Spleen (tissue), 11 donors: ENCODE data around the gene RAB1A. TPM values are rescaled to one million over a fixed set of nuclear protein-coding genes. Genes with fewer than 3 reads are reported as not detected.

Experiments
- DNase-seq: peaks from one replicate; pipeline ENCODE4 v3.0.0-alpha.2; 2020
- H3K27ac ChIP-seq, 8 donors: fragments of 200-600 bp; sonication (generic) in 7 of 8; 1 replicate in 4 of 8; 2 replicates in 4 of 8; pipeline versions ENCODE4 v1.5.0 to v1.8.0; 2016 to 2021; ENCODE audit warnings: inconsistent platforms in 4 of 8, mild to moderate bottlenecking in 4 of 8, moderate library complexity in 1 of 8
- H3K27me3 ChIP-seq, 7 donors: fragments of 200-600 bp; sonication (generic) in 6 of 7; replicated peaks in 1 of 7; 1 replicate in 4 of 7; 2 replicates in 3 of 7; pipeline versions ENCODE4 v1.5.0 to v1.8.0; 2016 to 2021; ENCODE audit warnings: inconsistent platforms in 3 of 7, mild to moderate bottlenecking in 1 of 7
- H3K36me3 ChIP-seq, 6 donors: fragments of 200-600 bp; sonication (generic) in 5 of 6; 1 replicate in 4 of 6; 2 replicates in 2 of 6; pipeline versions ENCODE4 v1.5.0 to v1.8.0; 2016 to 2021; ENCODE audit warnings: inconsistent platforms in 2 of 6
- H3K4me1 ChIP-seq, 6 donors: fragments of 200-600 bp; sonication (generic) in 5 of 6; 1 replicate in 3 of 6; 2 replicates in 3 of 6; pipeline versions ENCODE4 v1.5.0 to v1.8.0; 2016 to 2021; ENCODE audit warnings: inconsistent platforms in 3 of 6
- H3K4me3 ChIP-seq, 8 donors: fragments of 200-600 bp; sonication (generic) in 7 of 8; 1 replicate in 4 of 8; 2 replicates in 4 of 8; pipeline versions ENCODE4 v1.5.0 to v1.8.0; 2016 to 2021; ENCODE audit warnings: inconsistent platforms in 4 of 8, mild to moderate bottlenecking in 4 of 8, moderate library complexity in 2 of 8
- H3K9me3 ChIP-seq, 8 donors: fragments of 200-600 bp; sonication (generic) in 7 of 8; 1 replicate in 4 of 8; 2 replicates in 4 of 8; pipeline versions ENCODE4 v1.5.0 to v1.8.0; 2016 to 2021; ENCODE audit warnings: inconsistent platforms in 4 of 8
- CTCF ChIP-seq, 11 experiments: fragments of 200-600 bp in 7 of 11; fragments of 450-650 bp in 4 of 11; sonication (generic) in 4 of 11; IDR thresholded peaks in 8 of 11; conservative IDR thresholded peaks in 3 of 11; 1 replicate in 7 of 11; 2 replicates in 4 of 11; pipeline versions ENCODE4 v1.4.0 to v1.8.0; 2016 to 2021; ENCODE audit warnings: antibody characterized with exemption in 11 of 11, inconsistent platforms in 4 of 11, mild to moderate bottlenecking in 1 of 11
- POLR2A ChIP-seq, 3 donors: fragments of 450-650 bp; IDR thresholded peaks; one replicate each; pipeline ENCODE4 v1.5.1; 2017; ENCODE audit warnings: antibody characterized with exemption in 3 of 3, mild to moderate bottlenecking in 1 of 3
- POLR2AphosphoS5 ChIP-seq, 3 donors: sonication (generic); formaldehyde crosslinking; IDR thresholded peaks; one replicate each; pipeline ENCODE4 v1.5.1; 2017; ENCODE audit warnings: antibody characterized with exemption in 3 of 3
- WGBS, 5 donors: extraction: QIAGEN DNeasy Blood & Tissue Kit in 3 of 5; methylation state at CpG; one replicate each; pipeline versions ENCODE4 v1.1.5 to v1.1.7; 2013 to 2018; 5-methylcytosine and 5-hydroxymethylcytosine counted together
- intact Hi-C: fragments of 100-400 bp; cut with DNase I; formaldehyde crosslinking; loops from one replicate; pipeline ENCODE4 v1.15.0; 2023; ENCODE audit warnings: low total_unique reads
- polyA plus RNA-seq, 3 donors: library from polyadenylated mRNA; stranded (reverse); fragments of 200-250 nt; gene quantifications; one replicate each; pipeline ENCODE4 v1.2.1, GENCODE V29; 2013
- total RNA-seq, 7 donors: library from RNA; depleted of rRNA in 3 of 7; stranded (reverse); fragments of >200 nt in 3 of 7; fragmentation: NEBNext Ultra II Directional in 4 of 7; extraction: Animal tissue kit (Norgen Biotek cat#: 25700) in 4 of 7; gene quantifications; one replicate each; pipeline versions ENCODE4 v1.1.0 to v1.2.1, GENCODE V29; 2016 to 2021
- donor health status: healthy with polysubstance abuse.
- donor health status: DM: no; HTN: no; CAD: no; lungs with moderate emphysema.
- donor health status: DM: no; HTN: no; CAD: no.
- donor health status: Bipolar disorder and iron deficiency.
- donor health status: healthy.
- donor health status: DM: no; HTN: no; CAD: no.
- donor health status: DM: yes; HTN: yes; CAD: no.

Gene RAB1A
- total and polyA plus RNA-seq, 10 donors = 47.7 to 101 (median 88.2) TPM

- Histone ChIP-seq H3K27me3 (no peaks in the 10 kb centered on the region), H3K36me3 (peaks cover 0 to 58% (median 5%) of the 10 kb centered on the region in 6 donors), H3K9me3 (peaks cover 0 to 23% (median 16%) of the 10 kb centered on the region in 8 donors), H3K27ac (no peak overlapping the region), H3K4me3 (no peak overlapping the region), H3K4me1 (peaks cover 1 to 20% (median 9%) of the 10 kb centered on the region in 6 donors)
- intact Hi-C loops = no loop called here
- TF ChIP-seq POLR2AphosphoS5 (IDR thresholded peaks at IDR 0.05) (no peak), CTCF (IDR thresholded peaks at IDR 0.05 in 8 of 11, conservative IDR thresholded peaks at IDR 0.05 in 3 of 11) (no peak), POLR2A (IDR thresholded peaks at IDR 0.05) (no peak)
- no peak for DNase-seq
- 77 to 92% (median 82%) methylated on average over 10 of the region's 10 CpGs for WGBS, 5 donors
Observed at GRCh38 chr2:65045651-65046050, 84.3 kb downstream of the RAB1A start.

- H3K27me3 ChIP-seq = no peaks in the 10 kb centered on the region
- DNase-seq = no peak
- intact Hi-C loops = no loop called here
- no peak overlapping the region for H3K27ac ChIP-seq
- peaks cover 0 to 62% (median 5%) of the 10 kb centered on the region in 6 donors for H3K36me3 ChIP-seq
- TF ChIP-seq POLR2AphosphoS5 (IDR thresholded peaks at IDR 0.05) (no peak), CTCF (IDR thresholded peaks at IDR 0.05 in 8 of 11, conservative IDR thresholded peaks at IDR 0.05 in 3 of 11) (no peak), POLR2A (IDR thresholded peaks at IDR 0.05) (no peak)
- 90 to 95% (median 93%) methylated on average over 7 of the region's 7 CpGs for WGBS, 5 donors
- H3K9me3 ChIP-seq = peaks cover 0 to 23% (median 16%) of the 10 kb centered on the region in 8 donors
- no peak overlapping the region for H3K4me3 ChIP-seq
- H3K4me1 ChIP-seq = peaks cover 5 to 29% (median 16%) of the 10 kb centered on the region in 6 donors
Observed at GRCh38 chr2:65044097-65044735, 85.7 kb downstream of the RAB1A start.

GRCh38 chr2:65043001-65043400, 86.9 kb downstream of the RAB1A start:
- 42 to 56% (median 49%) methylated on average over 2 of the region's 2 CpGs for WGBS, 5 donors
- Histone ChIP-seq H3K27ac (peak overlapping the region in 7 of 8 donors; percentile 7 to 66 (median 51)), H3K4me3 (no peak overlapping the region), H3K27me3 (no peaks in the 10 kb centered on the region), H3K9me3 (peaks cover 0 to 23% (median 16%) of the 10 kb centered on the region in 8 donors), H3K4me1 (peaks cover 5 to 29% (median 16%) of the 10 kb centered on the region in 6 donors), H3K36me3 (peaks cover 0 to 73% (median 5%) of the 10 kb centered on the region in 6 donors)
- DNase-seq = no peak
- intact Hi-C loops = no loop called here
- TF ChIP-seq POLR2A (IDR thresholded peaks at IDR 0.05) = no peak
- no peak for TF ChIP-seq POLR2AphosphoS5 (IDR thresholded peaks at IDR 0.05)
- TF ChIP-seq CTCF (IDR thresholded peaks at IDR 0.05 in 8 of 11, conservative IDR thresholded peaks at IDR 0.05 in 3 of 11) = no peak

- peak overlapping the region in 1 of 8 donors; percentile 36 for H3K4me3 ChIP-seq
- H3K27ac ChIP-seq = no peak overlapping the region
- H3K9me3 ChIP-seq = peaks cover 0 to 23% (median 16%) of the 10 kb centered on the region in 8 donors
- H3K4me1 ChIP-seq = peaks cover 5 to 34% (median 16%) of the 10 kb centered on the region in 6 donors
- DNase-seq = peak; percentile 90
- H3K36me3 ChIP-seq = peaks cover 0 to 70% (median 5%) of the 10 kb centered on the region in 6 donors
- TF ChIP-seq POLR2AphosphoS5 (IDR thresholded peaks at IDR 0.05) (peak in 2 of 3 donors; percentile 64 to 78), POLR2A (IDR thresholded peaks at IDR 0.05) (no peak), CTCF (IDR thresholded peaks at IDR 0.05 in 8 of 11, conservative IDR thresholded peaks at IDR 0.05 in 3 of 11) (peak; percentile 93 to 99 (median 97))
- 31 to 35% (median 34%) methylated on average over 13 of the region's 13 CpGs for WGBS, 5 donors
- no peaks in the 10 kb centered on the region for H3K27me3 ChIP-seq
- intact Hi-C loops = no loop called here
Observed at GRCh38 chr2:65040400-65041261, 89.3 kb downstream of the RAB1A start.
